Measurements from ENCODE around the gene SUV39H1. TPM values are rescaled to one million over a fixed set of nuclear protein-coding genes. Genes with fewer than 3 reads are reported as not detected.

Gene SUV39H1
- total and polyA plus RNA-seq, 2 of the 8 experiments (the other 6 are each of a cell fraction or from before 2014, with no cell fraction given): 14.8 to 27.8 TPM

GRCh38 chrX:48665991-48666390 is 30.5 kb upstream of the SUV39H1 start (continued):
- TF ChIP-seq CHD7 (IDR thresholded peaks at IDR 0.05; ENCODE audit: insufficient replicate concordance, low read length): no peak
- TF ChIP-seq CEBPB (IDR thresholded peaks at IDR 0.05; ENCODE audit: low read depth, low read length): no peak
- TF ChIP-seq CREB1 (IDR thresholded peaks at IDR 0.05): no peak
- TF ChIP-seq TAF1 (IDR thresholded peaks at IDR 0.05; ENCODE audit: low read depth, low read length): no peak
- no peak for TF ChIP-seq GABPA (IDR thresholded peaks at IDR 0.05; ENCODE audit: borderline replicate concordance, insufficient read depth, low read length)
- no peak for TF ChIP-seq EZH2 (IDR thresholded peaks at IDR 0.05; ENCODE audit: low read depth, low read length, severe bottlenecking)
- no peak for TF ChIP-seq SIRT6 (IDR thresholded peaks at IDR 0.05; ENCODE audit: low read length)
- TF ChIP-seq SP4 (IDR thresholded peaks at IDR 0.05; ENCODE audit: low read length): no peak
- TF ChIP-seq POLR2A (IDR thresholded peaks at IDR 0.05; ENCODE audit: control extremely low read depth in 1 of 2, low read depth in 2 of 2, low read length in 2 of 2): no peak
- TF ChIP-seq SAP30 (IDR thresholded peaks at IDR 0.05; ENCODE audit: insufficient read depth, insufficient replicate concordance, low read length): no peak
